ENCODE measurements around the gene FCER1G.
"Not testable (repeated sequence)": the region's sequence is repeated elsewhere in the genome, so short reads cannot be mapped to it uniquely, and the experiment has no call there.

Gene FCER1G

GRCh38 chr1:161222175-161223019, 7.3 kb downstream of the FCER1G start:
- peaks cover 2% of the 10 kb centered on the region; the same call in 1 of the 2 replicates for H3K9me3 ChIP-seq
- no peaks in the 10 kb centered on the region for H3K27me3 ChIP-seq (ENCODE audit: low read depth)
- peaks cover 11% of the 10 kb centered on the region for H3K4me1 ChIP-seq
- in situ Hi-C loops (cut with MboI; ENCODE audit: low sequenced_read_pairs): no loop called here
- DNase-seq (ENCODE audit: low spot score in 2 of 2): no peak
- H3K36me3 ChIP-seq (replicated peaks): no peaks in the 10 kb centered on the region
- H3K4me3 ChIP-seq: no peak overlapping the region

- no peak for DNase-seq (ENCODE audit: low spot score in 2 of 2)
- Histone ChIP-seq H3K27me3 (ENCODE audit: low read depth) (no peaks in the 10 kb centered on the region), H3K4me3 (no peak overlapping the region), H3K36me3 (replicated peaks) (peaks cover 13% of the 10 kb centered on the region), H3K9me3 (peaks cover 2% of the 10 kb centered on the region; the same call in 1 of the 2 replicates), H3K4me1 (peaks cover 11% of the 10 kb centered on the region)
- in situ Hi-C loops (cut with MboI; ENCODE audit: low sequenced_read_pairs): no loop called here
These were observed 9.0 kb downstream of the FCER1G start for GRCh38 chr1:161223805-161224694.

- not testable (repeated sequence) for H3K4me3 ChIP-seq; DNase-seq (ENCODE audit: low spot score in 2 of 2); H3K9me3 ChIP-seq; H3K27me3 ChIP-seq (ENCODE audit: low read depth)
- Histone ChIP-seq H3K4me1 (peaks cover 11% of the 10 kb centered on the region), H3K36me3 (replicated peaks) (peaks cover 20% of the 10 kb centered on the region)
- in situ Hi-C loops (cut with MboI; ENCODE audit: low sequenced_read_pairs): loop anchor here (5.0 kb wide), 1 partner anchor 158 kb away; no protein-coding TSS in a partner anchor
These were observed 9.6 kb downstream of the FCER1G start for GRCh38 chr1:161224695-161225087.

- no peak for DNase-seq (ENCODE audit: low spot score in 2 of 2)
- Histone ChIP-seq H3K36me3 (replicated peaks) (peaks cover 20% of the 10 kb centered on the region), H3K4me1 (peaks cover 11% of the 10 kb centered on the region), H3K9me3 (peaks cover 2% of the 10 kb centered on the region; the same call in 1 of the 2 replicates), H3K4me3 (0 out of 2 replicates have a peak overlapping the region, but pooled peaks have one; percentile 0), H3K27me3 (ENCODE audit: low read depth) (no peaks in the 10 kb centered on the region)
- in situ Hi-C loops (cut with MboI; ENCODE audit: low sequenced_read_pairs): loop anchor here (5.0 kb wide), 1 partner anchor 157 kb away; no protein-coding TSS in a partner anchor
These were observed 10.1 kb downstream of the FCER1G start for GRCh38 chr1:161225178-161225533.

- Histone ChIP-seq H3K27me3 (ENCODE audit: low read depth) (no peaks in the 10 kb centered on the region), H3K4me3 (peak within 1 kb of the TSS; percentile 69), H3K36me3 (replicated peaks) (peaks cover 20% of the 10 kb centered on the region), H3K4me1 (peaks cover 11% of the 10 kb centered on the region), H3K9me3 (peaks cover 2% of the 10 kb centered on the region; the same call in 1 of the 2 replicates)
- in situ Hi-C loops (cut with MboI; ENCODE audit: low sequenced_read_pairs): loop anchor here (5.0 kb wide), 1 partner anchor 157 kb away; no protein-coding TSS in a partner anchor
- peak; percentile 94 to 99 for DNase-seq (ENCODE audit: low spot score in 2 of 2)
These were observed 10.6 kb downstream of the FCER1G start, which contains the start of gene TOMM40L for GRCh38 chr1:161225534-161226319. Gene TOMM40L (plus strand): TSS chr1:161226060. CDS start chr1:161226490, 430 bp downstream.

GRCh38 chr1:161226320-161226711, 11.2 kb downstream of the FCER1G start:
- peaks cover 11% of the 10 kb centered on the region for H3K4me1 ChIP-seq
- peak; percentile 22 to 38 for DNase-seq (ENCODE audit: low spot score in 2 of 2)
- H3K9me3 ChIP-seq: peaks cover 2% of the 10 kb centered on the region; the same call in 1 of the 2 replicates
- in situ Hi-C loops (cut with MboI; ENCODE audit: low sequenced_read_pairs): loop anchor here (5.0 kb wide), 1 partner anchor 156 kb away; no protein-coding TSS in a partner anchor
- H3K27me3 ChIP-seq (ENCODE audit: low read depth): no peaks in the 10 kb centered on the region
- peak overlapping the region; percentile 69 for H3K4me3 ChIP-seq
- H3K36me3 ChIP-seq (replicated peaks): peaks cover 20% of the 10 kb centered on the region

- Histone ChIP-seq H3K36me3 (replicated peaks) (peaks cover 20% of the 10 kb centered on the region), H3K27me3 (ENCODE audit: low read depth) (no peaks in the 10 kb centered on the region), H3K4me1 (peaks cover 11% of the 10 kb centered on the region), H3K9me3 (peaks cover 2% of the 10 kb centered on the region; the same call in 1 of the 2 replicates), H3K4me3 (peak overlapping the region; percentile 69)
- in situ Hi-C loops (cut with MboI; ENCODE audit: low sequenced_read_pairs): loop anchor here (5.0 kb wide), 1 partner anchor 156 kb away; no protein-coding TSS in a partner anchor
- no peak for DNase-seq (ENCODE audit: low spot score in 2 of 2)
These were observed 11.7 kb downstream of the FCER1G start for GRCh38 chr1:161226759-161227158.

- Histone ChIP-seq H3K27me3 (ENCODE audit: low read depth) (no peaks in the 10 kb centered on the region), H3K4me3 (peak overlapping the region; percentile 69), H3K4me1 (peaks cover 11% of the 10 kb centered on the region), H3K36me3 (replicated peaks) (peaks cover 20% of the 10 kb centered on the region), H3K9me3 (peaks cover 2% of the 10 kb centered on the region; the same call in 1 of the 2 replicates)
- DNase-seq (ENCODE audit: low spot score in 2 of 2): peak; percentile 73 to 93
- in situ Hi-C loops (cut with MboI; ENCODE audit: low sequenced_read_pairs): loop anchor here (5.0 kb wide), 1 partner anchor 155 kb away; no protein-coding TSS in a partner anchor
These were observed 12.2 kb downstream of the FCER1G start for GRCh38 chr1:161227196-161227871.

GRCh38 chr1:161228032-161228431, 12.9 kb downstream of the FCER1G start:
- in situ Hi-C loops (cut with MboI; ENCODE audit: low sequenced_read_pairs): loop anchor here (5.0 kb wide), 1 partner anchor 154 kb away; no protein-coding TSS in a partner anchor
- DNase-seq (ENCODE audit: low spot score in 2 of 2): no peak
- Histone ChIP-seq H3K27me3 (ENCODE audit: low read depth) (no peaks in the 10 kb centered on the region), H3K4me3 (no peak overlapping the region), H3K9me3 (peaks cover 2% of the 10 kb centered on the region; the same call in 1 of the 2 replicates), H3K36me3 (replicated peaks) (peaks cover 20% of the 10 kb centered on the region), H3K4me1 (peaks cover 11% of the 10 kb centered on the region)

- Histone ChIP-seq H3K4me3 (no peak overlapping the region), H3K36me3 (replicated peaks) (peaks cover 20% of the 10 kb centered on the region), H3K9me3 (peaks cover 2% of the 10 kb centered on the region; the same call in 1 of the 2 replicates), H3K27me3 (ENCODE audit: low read depth) (no peaks in the 10 kb centered on the region), H3K4me1 (peaks cover 11% of the 10 kb centered on the region)
- DNase-seq (ENCODE audit: low spot score in 2 of 2): no peak
- in situ Hi-C loops (cut with MboI; ENCODE audit: low sequenced_read_pairs): loop anchor here (5.0 kb wide), 1 partner anchor 152 kb away; no protein-coding TSS in a partner anchor
These were observed 14.8 kb downstream of the FCER1G start for GRCh38 chr1:161229896-161230295.

- H3K4me3 ChIP-seq: no peak overlapping the region
- in situ Hi-C loops (cut with MboI; ENCODE audit: low sequenced_read_pairs): no loop called here
- H3K36me3 ChIP-seq (replicated peaks): peaks cover 20% of the 10 kb centered on the region
- no peak for DNase-seq (ENCODE audit: low spot score in 2 of 2)
- peaks cover 6% of the 10 kb centered on the region for H3K4me1 ChIP-seq
- H3K9me3 ChIP-seq: no peaks in the 10 kb centered on the region
- no peaks in the 10 kb centered on the region for H3K27me3 ChIP-seq (ENCODE audit: low read depth)
These were observed 15.7 kb downstream of the FCER1G start for GRCh38 chr1:161230762-161231161.

- no peaks in the 10 kb centered on the region for H3K9me3 ChIP-seq
- in situ Hi-C loops (cut with MboI; ENCODE audit: low sequenced_read_pairs): no loop called here
- peaks cover 16% of the 10 kb centered on the region for H3K36me3 ChIP-seq (replicated peaks)
- no peaks in the 10 kb centered on the region for H3K4me1 ChIP-seq
- no peaks in the 10 kb centered on the region for H3K27me3 ChIP-seq (ENCODE audit: low read depth)
- H3K4me3 ChIP-seq: no peak overlapping the region
- DNase-seq (ENCODE audit: low spot score in 2 of 2): no peak
These were observed 18.0 kb downstream of the FCER1G start for GRCh38 chr1:161233102-161233501.
